GM18508 (cell line): ENCODE data around the gene SLC25A29.
"Not testable (repeated sequence)": the region's sequence is repeated elsewhere in the genome, so short reads cannot be mapped to it uniquely, and the experiment has no call there.

ENCODE experiments used
- ATAC-seq: cut with Tn5 transposase; IDR thresholded peaks from one replicate; pipeline ENCODE4 v1.9.1; 2021; ENCODE audit warnings: moderate number of reproducible peaks; ENCODE audit not compliant: insufficient read depth, unreplicated experiment

SLC25A29 gene, protein sequence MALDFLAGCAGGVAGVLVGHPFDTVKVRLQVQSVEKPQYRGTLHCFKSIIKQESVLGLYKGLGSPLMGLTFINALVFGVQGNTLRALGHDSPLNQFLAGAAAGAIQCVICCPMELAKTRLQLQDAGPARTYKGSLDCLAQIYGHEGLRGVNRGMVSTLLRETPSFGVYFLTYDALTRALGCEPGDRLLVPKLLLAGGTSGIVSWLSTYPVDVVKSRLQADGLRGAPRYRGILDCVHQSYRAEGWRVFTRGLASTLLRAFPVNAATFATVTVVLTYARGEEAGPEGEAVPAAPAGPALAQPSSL

GRCh38 chr14:100306101-100306997 lies at the start of gene SLC25A29:
Gene SLC25A29, minus strand, starts transcription at chr14:100306444. Its CDS starts 212 bp downstream, at chr14:100306232.
- no peak for ATAC-seq

GRCh38 chr14:100350986-100351385 lies 44.7 kb upstream of the SLC25A29 start:
- no peak for ATAC-seq

DNA sequence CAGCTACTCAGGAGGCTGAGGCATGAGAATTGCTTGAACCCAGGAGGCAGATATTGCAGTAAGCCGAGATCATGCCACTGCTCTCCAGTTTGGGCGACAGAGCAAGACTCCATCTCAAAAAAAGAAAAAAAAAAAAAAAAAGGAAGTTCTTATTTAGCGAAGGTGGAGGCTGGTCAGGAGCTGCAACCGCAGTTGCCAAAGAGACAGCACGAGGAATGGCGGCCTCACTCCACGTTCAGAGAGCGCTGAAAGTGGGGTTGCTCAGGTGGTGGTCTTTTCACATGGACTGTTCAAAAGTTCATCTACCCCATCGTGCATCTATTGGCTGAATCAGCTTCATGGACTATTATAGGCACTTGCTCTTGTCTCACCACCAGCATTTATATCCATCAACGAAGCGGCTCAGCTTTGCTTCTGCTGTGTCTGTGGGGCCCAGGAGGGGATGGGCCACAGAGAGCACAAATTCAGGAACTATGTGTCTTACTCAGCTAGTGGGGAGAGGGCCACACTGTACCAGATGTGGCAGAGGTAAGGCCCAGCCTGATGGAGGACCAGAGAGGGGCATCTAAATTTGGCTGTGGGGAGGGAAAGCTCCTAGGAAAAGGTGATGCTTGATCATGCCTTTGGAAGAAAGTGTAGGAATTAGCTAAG lies 44.2 kb upstream of the SLC25A29 start:
- ATAC-seq, result no peak

DNA sequence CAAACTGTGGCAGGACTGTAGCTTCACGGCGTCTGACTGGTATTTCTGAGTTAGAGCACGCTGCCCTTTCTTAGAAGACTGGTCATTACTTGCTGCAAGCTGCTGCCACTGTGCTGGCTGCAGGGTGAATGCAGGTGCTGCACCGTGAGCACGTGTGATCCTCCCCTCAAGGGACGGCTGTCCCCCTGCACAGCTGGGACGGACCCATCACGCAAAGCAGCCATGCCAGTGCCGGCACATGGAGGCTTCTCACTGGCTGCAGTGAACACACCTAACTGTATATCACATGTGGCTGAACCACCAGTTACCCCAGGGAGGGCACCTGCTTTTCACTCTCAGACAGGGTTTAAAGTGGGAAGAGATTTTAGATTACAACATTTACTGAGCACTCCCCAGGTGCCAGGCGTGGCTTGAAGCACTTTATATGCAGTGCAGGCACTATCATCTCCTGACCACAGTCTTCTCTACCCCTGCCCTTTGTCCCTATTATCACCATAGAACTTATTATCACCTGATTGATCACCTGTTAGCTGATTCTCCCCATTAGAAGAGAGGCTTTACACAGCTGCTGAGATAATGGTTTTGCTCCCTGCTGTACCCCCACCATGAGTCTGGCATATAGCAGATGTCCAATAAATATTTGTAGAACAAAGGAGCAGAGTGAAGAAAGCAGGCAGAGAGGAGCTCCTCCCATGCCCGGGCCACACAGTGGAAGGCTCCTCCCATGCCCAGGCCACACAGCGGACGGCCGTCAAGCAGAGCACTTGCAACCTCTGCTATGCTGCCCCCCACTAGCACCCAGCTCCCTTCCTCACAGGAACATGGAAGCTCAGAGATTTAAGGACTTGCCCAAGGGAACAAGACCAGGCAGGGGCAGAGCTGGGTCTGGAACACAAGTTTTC lies 42.8 kb upstream of the SLC25A29 start:
- ATAC-seq, result no peak

- no peak for ATAC-seq
These were observed 42.0 kb upstream of the SLC25A29 start for GRCh38 chr14:100348253-100348729.

- no peak for ATAC-seq
These were observed 40.3 kb upstream of the SLC25A29 start for GRCh38 chr14:100346306-100347091.

DNA sequence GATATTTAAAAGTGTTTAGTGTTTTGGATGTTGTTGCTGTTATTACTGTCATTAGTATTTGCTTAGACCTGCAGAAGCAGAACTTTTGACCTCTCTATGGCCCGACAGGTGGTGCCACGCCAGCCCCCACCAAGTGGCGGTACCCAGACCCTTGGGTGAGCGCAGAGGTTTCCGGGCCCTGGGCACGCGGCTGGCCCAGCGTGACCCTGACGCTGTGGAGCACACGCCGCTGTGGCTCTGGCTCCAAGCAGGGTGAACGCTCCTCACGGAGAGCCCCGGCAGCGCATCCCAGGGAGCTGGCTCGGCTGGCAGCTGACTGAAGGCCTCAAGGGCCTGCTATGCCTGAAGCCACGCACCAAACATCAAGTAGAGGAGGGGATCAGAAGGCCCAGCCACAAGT lies 39.5 kb upstream of the SLC25A29 start:
- ATAC-seq, result no peak

GRCh38 chr14:100344657-100345056 lies 38.4 kb upstream of the SLC25A29 start:
- ATAC-seq, result not testable (repeated sequence)

DNA sequence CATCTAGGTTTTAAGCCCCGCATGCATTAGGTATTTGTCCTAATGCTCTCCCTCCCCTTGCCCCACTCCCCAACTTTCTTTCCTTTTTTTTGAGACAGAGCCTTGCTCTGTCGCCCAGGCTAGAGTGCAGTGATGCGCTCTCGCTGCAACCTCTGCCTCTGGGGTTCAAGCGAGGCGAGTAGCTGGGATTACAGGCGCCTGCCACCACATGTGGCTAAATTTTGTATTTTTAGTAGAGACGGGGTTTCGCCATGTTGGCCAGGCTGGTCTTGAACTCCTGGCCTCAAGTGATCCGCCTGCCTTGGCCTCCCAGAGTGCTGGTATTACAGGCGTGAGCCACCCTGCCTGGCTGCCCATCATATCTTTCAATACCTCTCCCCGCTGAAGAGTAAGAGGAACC lies 36.6 kb upstream of the SLC25A29 start:
- not testable (repeated sequence) for ATAC-seq

DNA sequence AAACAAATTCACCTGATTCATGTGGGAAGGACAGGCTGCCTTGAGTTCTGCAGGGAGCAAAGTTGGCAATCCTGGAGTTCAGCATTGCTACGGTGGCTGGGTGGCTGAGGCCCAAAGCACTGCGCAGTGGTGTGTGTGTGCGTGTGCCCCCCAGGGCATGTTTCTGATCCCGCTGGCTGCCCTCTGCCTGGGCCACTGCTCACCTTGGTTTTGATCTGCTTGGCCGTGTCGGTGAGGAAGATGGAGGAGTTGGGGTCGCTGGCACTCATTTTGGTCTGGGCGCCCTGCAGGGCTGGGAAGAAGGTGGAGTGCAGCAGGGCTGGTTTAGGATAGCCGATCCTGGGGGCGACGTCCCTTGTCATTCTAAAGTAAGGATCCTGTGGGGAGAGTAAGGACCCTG lies 36.0 kb upstream of the SLC25A29 start:
- ATAC-seq, result no peak

GRCh38 chr14:100341301-100342031 lies 35.2 kb upstream of the SLC25A29 start:
- ATAC-seq, result no peak

DNA sequence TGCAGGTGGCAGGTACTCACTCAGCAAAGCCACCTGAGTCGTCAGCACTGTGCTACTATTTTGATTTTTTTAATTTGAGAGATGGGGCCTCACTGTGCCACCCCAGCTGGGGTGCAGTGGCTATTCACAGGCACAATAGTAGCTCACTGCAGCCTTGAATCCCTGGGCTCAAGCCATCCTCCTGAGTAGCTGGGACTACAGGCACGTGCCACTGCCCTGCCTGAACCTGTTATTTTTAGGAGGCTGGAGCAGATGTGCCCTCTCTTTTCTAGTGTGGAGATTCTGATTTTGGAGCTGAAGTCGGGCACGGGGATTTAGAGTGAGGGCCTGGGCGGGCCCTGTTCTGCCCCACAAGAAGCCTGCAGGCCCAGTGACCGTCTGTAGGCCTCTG lies 34.2 kb upstream of the SLC25A29 start:
- ATAC-seq, result no peak

- ATAC-seq, result no peak
These were observed 33.6 kb upstream of the SLC25A29 start for GRCh38 chr14:100339766-100340422.

- ATAC-seq, result no peak
These were observed 30.6 kb upstream of the SLC25A29 start for GRCh38 chr14:100336618-100337530.

DNA sequence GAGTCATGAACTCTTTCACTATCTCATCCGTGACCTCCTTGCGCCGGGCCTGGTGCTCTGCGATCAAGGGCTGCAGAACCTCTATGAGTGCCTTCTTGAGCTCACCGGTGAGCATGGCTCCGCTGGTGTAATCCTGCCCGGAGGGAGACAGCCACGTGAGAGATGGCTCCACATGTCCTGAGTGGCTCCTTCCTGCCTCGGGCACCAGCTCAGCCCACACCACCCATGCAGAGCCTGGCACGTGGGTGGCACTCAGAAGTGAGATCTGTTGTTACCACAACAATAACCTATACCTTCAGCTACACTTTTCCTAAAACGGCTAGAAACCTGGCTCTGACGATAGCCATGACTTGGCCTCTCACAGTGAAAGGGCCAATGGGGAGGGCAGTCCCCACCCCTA lies 28.7 kb upstream of the SLC25A29 start:
- no peak for ATAC-seq

- no peak for ATAC-seq
These were observed 27.6 kb upstream of the SLC25A29 start for GRCh38 chr14:100333827-100334226.

- no peak for ATAC-seq
These were observed 27.1 kb upstream of the SLC25A29 start for GRCh38 chr14:100333311-100333710.
